GM23338 (cell line): Measurements from ENCODE around the gene ALDH3A2. TPM values are rescaled to one million over a fixed set of nuclear protein-coding genes. Genes with fewer than 3 reads are reported as not detected.

ENCODE experiments used
- ATAC-seq: fragments of 200-7000 bp; cut with Tn5 transposase; 3 replicates; pipeline ENCODE4 v1.9.1; 2020
- DNase-seq: peaks from one replicate; pipeline ENCODE4 v3.0.0-alpha.2; 2015; ENCODE audit warnings: low spot score
- H2AFZ ChIP-seq: fragments of 200-600 bp; sonication (generic); 2 replicates; pipeline ENCODE4 v1.8.0; 2016; ENCODE audit warnings: antibody characterized with exemption, mild to moderate bottlenecking, moderate library complexity
- H3F3A ChIP-seq: fragments of 200-600 bp; sonication (generic); replicated peaks from 2 replicates; pipeline ENCODE4 v1.8.0; 2017; ENCODE audit warnings: antibody characterized with exemption, mixed run types, low read depth
- H3K27ac ChIP-seq: fragments of 200-600 bp; sonication (generic); 2 replicates; pipeline ENCODE4 v1.6.1; 2016; ENCODE audit warnings: low read depth
- H3K27me3 ChIP-seq: fragments of 200-600 bp; sonication (generic); 2 replicates; pipeline ENCODE4 v1.8.0; 2016; ENCODE audit warnings: mild to moderate bottlenecking, mixed run types, moderate library complexity; ENCODE audit not compliant: insufficient read depth
- H3K36me3 ChIP-seq: fragments of 200-600 bp; sonication (generic); 2 replicates; pipeline ENCODE4 v1.8.0; 2016; ENCODE audit warnings: mild to moderate bottlenecking; ENCODE audit not compliant: insufficient read depth
- H3K4me1 ChIP-seq: fragments of 200-600 bp; sonication (generic); 2 replicates; pipeline ENCODE4 v1.8.0; 2016; ENCODE audit warnings: mild to moderate bottlenecking, moderate library complexity; ENCODE audit not compliant: insufficient read depth
- H3K4me2 ChIP-seq: fragments of 200-600 bp; sonication (generic); 2 replicates; pipeline ENCODE4 v1.7.1; 2017; ENCODE audit warnings: mixed run types
- H3K4me3 ChIP-seq: fragments of 200-600 bp; sonication (generic); 2 replicates; pipeline ENCODE4 v1.6.1; 2016; ENCODE audit warnings: mixed run types
- H3K79me2 ChIP-seq: fragments of 200-600 bp; sonication (generic); replicated peaks from 2 replicates; pipeline ENCODE4 v1.8.0; 2017; ENCODE audit warnings: mild to moderate bottlenecking; ENCODE audit not compliant: insufficient read depth
- H3K9me2 ChIP-seq: fragments of 200-600 bp; sonication (generic); 2 replicates; pipeline ENCODE4 v1.8.0; 2017; ENCODE audit not compliant: insufficient read depth
- H4K20me1 ChIP-seq: fragments of 200-600 bp; sonication (generic); replicated peaks from 2 replicates; pipeline ENCODE4 v1.8.0; 2017; ENCODE audit warnings: mild to moderate bottlenecking; ENCODE audit not compliant: insufficient read depth
- H3K27ac Mint-ChIP-seq: 2 replicates; pipeline ENCODE4 v1.8.0; 2020; ENCODE audit warnings: inconsistent platforms, mild to moderate bottlenecking, moderate library complexity, mixed read lengths
- H3K27me3 Mint-ChIP-seq: 3 replicates; pipeline ENCODE4 v1.8.0; 2022; ENCODE audit warnings: low read depth, mild to moderate bottlenecking, moderate library complexity, mixed read lengths, inconsistent platforms; ENCODE audit not compliant: insufficient read depth, poor library complexity
- H3K36me3 Mint-ChIP-seq: 3 replicates; pipeline ENCODE4 v1.8.0; 2021; ENCODE audit warnings: low read depth, mild to moderate bottlenecking, inconsistent platforms, moderate library complexity, mixed read lengths
- H3K4me1 Mint-ChIP-seq: 3 replicates; pipeline ENCODE4 v1.8.0; 2020; ENCODE audit warnings: mild to moderate bottlenecking, inconsistent platforms, mixed read lengths
- H3K4me3 Mint-ChIP-seq: 3 replicates; pipeline ENCODE4 v1.8.0; 2021; ENCODE audit warnings: moderate library complexity, mild to moderate bottlenecking, inconsistent platforms, mixed read lengths
- H3K9me3 Mint-ChIP-seq: 3 replicates; pipeline ENCODE4 v1.8.0; 2020; ENCODE audit warnings: moderate library complexity, mild to moderate bottlenecking, inconsistent platforms, mixed read lengths
- CREB1 ChIP-seq: fragments of 250-450 bp; sonication (Bioruptor Pico); IDR thresholded peaks from 2 replicates; pipeline ENCODE4 v1.5.0; 2020; ENCODE audit warnings: low read depth, mild to moderate bottlenecking, moderate library complexity
- EZH2phosphoT487 ChIP-seq: fragments of 200-600 bp; sonication (generic); IDR thresholded peaks from one replicate; pipeline ENCODE4 v1.8.1; 2018; ENCODE audit warnings: antibody characterized with exemption; ENCODE audit not compliant: unreplicated experiment
- JUNB ChIP-seq: IDR thresholded peaks from one replicate; pipeline ENCODE4 v1.6.1; 2016; ENCODE audit warnings: antibody characterized with exemption; ENCODE audit not compliant: unreplicated experiment
- NANOG ChIP-seq: IDR thresholded peaks from 2 replicates; pipeline ENCODE4 v1.6.1; 2016; ENCODE audit warnings: antibody characterized with exemption, borderline replicate concordance
- POLR2AphosphoS5 ChIP-seq: IDR thresholded peaks from 2 replicates; pipeline ENCODE4 v1.6.1; 2016; ENCODE audit warnings: antibody characterized with exemption, low read depth
- STAT1 ChIP-seq: IDR thresholded peaks from one replicate; pipeline ENCODE4 v1.6.1; 2016; ENCODE audit warnings: antibody characterized with exemption; ENCODE audit not compliant: unreplicated experiment
- ZNF114 ChIP-seq: fragments of 250-450 bp; sonication (Bioruptor Pico); IDR thresholded peaks from 2 replicates; pipeline ENCODE4 v1.5.0; 2020; ENCODE audit warnings: mild to moderate bottlenecking, moderate library complexity
- ZNF331 ChIP-seq: fragments of 250-450 bp; sonication (Bioruptor Pico); IDR thresholded peaks from 2 replicates; pipeline ENCODE4 v1.5.0; 2020; ENCODE audit warnings: low read depth, mild to moderate bottlenecking, moderate library complexity
- polyA plus RNA-seq: library from polyadenylated mRNA; unstranded; fragments of >200 nt; fragmentation: Nextera tagmentation; extraction: Ambion mirVana; gene quantifications from 2 replicates; pipeline ENCODE4 v1.2.1, GENCODE V29; 2016
- total RNA-seq: library from RNA; depleted of rRNA; stranded (reverse); fragments of >200 nt; shearing (Covaris generic); gene quantifications from 2 replicates; pipeline ENCODE4 v1.2.3, GENCODE V29; 2014
- TF ChIP-seq, protein P1 (sequence below): IDR thresholded peaks from 2 replicates; pipeline ENCODE4 v1.6.1; 2016; ENCODE audit warnings: antibody characterized with exemption
- TF ChIP-seq, protein P2 (sequence below): fragments of 250-450 bp; sonication (Bioruptor Pico); IDR thresholded peaks from 2 replicates; pipeline ENCODE4 v1.5.0; 2020; ENCODE audit warnings: mild to moderate bottlenecking, moderate library complexity
- TF ChIP-seq, protein P3 (sequence below), 2 experiments: fragments of 200-600 bp in 1 of 2; sonication (generic) in 1 of 2; conservative IDR thresholded peaks; 2 replicates each; pipeline versions ENCODE4 v1.5.1 to v1.6.1; 2016 to 2017; ENCODE audit warnings: antibody characterized with exemption in 2 of 2, low read depth in 2 of 2, mild to moderate bottlenecking in 2 of 2, moderate library complexity in 1 of 2

The ALDH3A2 gene
- total and polyA plus RNA-seq, 2 experiments from 2014 or later = 31.3 to 159 TPM

DNA sequence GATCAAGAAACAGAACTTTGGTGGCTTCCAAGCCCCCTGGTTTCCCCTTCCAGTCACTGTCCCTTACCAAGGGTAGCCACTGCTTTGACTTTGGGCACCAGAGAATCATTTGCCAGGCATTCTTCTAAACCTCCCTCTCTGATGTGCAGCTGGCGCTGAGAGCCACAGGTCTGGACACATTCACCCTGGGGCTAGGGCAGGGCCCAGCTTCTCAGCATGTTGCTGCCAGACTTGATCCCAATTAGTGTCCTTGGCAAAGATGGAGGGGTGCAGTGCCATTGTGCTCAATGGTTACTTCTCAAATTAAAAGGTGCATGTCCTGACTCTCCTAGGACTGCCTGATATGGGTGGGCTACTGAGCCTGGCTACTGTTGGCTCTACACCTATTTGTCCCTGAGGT is 75.4 kb downstream of the ALDH3A2 start:
- Histone ChIP-seq H3K27ac (no peak overlapping the region), H3K4me1 (no peaks in the 10 kb centered on the region), H3K9me2 (no peaks in the 10 kb centered on the region), H2AFZ (no peak overlapping the region), H3K36me3 (no peaks in the 10 kb centered on the region), H3F3A (no peaks in the 10 kb centered on the region), H3K27me3 (no peaks in the 10 kb centered on the region), H3K4me3 (no peak overlapping the region), H4K20me1 (no peaks in the 10 kb centered on the region), H3K79me2 (no peaks in the 10 kb centered on the region), H3K4me2 (no peak overlapping the region)
- ATAC-seq = no peak
- Mint-ChIP-seq H3K4me3 (no peak overlapping the region), H3K4me1 (peaks cover 2% of the 10 kb centered on the region; the same call in 2 of the 3 replicates), H3K27ac (no peak overlapping the region), H3K27me3 (peaks cover 7% of the 10 kb centered on the region), H3K9me3 (no peaks in the 10 kb centered on the region; the same call in 2 of the 3 replicates), H3K36me3 (no peaks in the 10 kb centered on the region; the same call in 2 of the 3 replicates)
- DNase-seq = no peak
- TF ChIP-seq, protein P1, sequence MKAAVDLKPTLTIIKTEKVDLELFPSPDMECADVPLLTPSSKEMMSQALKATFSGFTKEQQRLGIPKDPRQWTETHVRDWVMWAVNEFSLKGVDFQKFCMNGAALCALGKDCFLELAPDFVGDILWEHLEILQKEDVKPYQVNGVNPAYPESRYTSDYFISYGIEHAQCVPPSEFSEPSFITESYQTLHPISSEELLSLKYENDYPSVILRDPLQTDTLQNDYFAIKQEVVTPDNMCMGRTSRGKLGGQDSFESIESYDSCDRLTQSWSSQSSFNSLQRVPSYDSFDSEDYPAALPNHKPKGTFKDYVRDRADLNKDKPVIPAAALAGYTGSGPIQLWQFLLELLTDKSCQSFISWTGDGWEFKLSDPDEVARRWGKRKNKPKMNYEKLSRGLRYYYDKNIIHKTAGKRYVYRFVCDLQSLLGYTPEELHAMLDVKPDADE = no peak
- TF ChIP-seq, protein P2, sequence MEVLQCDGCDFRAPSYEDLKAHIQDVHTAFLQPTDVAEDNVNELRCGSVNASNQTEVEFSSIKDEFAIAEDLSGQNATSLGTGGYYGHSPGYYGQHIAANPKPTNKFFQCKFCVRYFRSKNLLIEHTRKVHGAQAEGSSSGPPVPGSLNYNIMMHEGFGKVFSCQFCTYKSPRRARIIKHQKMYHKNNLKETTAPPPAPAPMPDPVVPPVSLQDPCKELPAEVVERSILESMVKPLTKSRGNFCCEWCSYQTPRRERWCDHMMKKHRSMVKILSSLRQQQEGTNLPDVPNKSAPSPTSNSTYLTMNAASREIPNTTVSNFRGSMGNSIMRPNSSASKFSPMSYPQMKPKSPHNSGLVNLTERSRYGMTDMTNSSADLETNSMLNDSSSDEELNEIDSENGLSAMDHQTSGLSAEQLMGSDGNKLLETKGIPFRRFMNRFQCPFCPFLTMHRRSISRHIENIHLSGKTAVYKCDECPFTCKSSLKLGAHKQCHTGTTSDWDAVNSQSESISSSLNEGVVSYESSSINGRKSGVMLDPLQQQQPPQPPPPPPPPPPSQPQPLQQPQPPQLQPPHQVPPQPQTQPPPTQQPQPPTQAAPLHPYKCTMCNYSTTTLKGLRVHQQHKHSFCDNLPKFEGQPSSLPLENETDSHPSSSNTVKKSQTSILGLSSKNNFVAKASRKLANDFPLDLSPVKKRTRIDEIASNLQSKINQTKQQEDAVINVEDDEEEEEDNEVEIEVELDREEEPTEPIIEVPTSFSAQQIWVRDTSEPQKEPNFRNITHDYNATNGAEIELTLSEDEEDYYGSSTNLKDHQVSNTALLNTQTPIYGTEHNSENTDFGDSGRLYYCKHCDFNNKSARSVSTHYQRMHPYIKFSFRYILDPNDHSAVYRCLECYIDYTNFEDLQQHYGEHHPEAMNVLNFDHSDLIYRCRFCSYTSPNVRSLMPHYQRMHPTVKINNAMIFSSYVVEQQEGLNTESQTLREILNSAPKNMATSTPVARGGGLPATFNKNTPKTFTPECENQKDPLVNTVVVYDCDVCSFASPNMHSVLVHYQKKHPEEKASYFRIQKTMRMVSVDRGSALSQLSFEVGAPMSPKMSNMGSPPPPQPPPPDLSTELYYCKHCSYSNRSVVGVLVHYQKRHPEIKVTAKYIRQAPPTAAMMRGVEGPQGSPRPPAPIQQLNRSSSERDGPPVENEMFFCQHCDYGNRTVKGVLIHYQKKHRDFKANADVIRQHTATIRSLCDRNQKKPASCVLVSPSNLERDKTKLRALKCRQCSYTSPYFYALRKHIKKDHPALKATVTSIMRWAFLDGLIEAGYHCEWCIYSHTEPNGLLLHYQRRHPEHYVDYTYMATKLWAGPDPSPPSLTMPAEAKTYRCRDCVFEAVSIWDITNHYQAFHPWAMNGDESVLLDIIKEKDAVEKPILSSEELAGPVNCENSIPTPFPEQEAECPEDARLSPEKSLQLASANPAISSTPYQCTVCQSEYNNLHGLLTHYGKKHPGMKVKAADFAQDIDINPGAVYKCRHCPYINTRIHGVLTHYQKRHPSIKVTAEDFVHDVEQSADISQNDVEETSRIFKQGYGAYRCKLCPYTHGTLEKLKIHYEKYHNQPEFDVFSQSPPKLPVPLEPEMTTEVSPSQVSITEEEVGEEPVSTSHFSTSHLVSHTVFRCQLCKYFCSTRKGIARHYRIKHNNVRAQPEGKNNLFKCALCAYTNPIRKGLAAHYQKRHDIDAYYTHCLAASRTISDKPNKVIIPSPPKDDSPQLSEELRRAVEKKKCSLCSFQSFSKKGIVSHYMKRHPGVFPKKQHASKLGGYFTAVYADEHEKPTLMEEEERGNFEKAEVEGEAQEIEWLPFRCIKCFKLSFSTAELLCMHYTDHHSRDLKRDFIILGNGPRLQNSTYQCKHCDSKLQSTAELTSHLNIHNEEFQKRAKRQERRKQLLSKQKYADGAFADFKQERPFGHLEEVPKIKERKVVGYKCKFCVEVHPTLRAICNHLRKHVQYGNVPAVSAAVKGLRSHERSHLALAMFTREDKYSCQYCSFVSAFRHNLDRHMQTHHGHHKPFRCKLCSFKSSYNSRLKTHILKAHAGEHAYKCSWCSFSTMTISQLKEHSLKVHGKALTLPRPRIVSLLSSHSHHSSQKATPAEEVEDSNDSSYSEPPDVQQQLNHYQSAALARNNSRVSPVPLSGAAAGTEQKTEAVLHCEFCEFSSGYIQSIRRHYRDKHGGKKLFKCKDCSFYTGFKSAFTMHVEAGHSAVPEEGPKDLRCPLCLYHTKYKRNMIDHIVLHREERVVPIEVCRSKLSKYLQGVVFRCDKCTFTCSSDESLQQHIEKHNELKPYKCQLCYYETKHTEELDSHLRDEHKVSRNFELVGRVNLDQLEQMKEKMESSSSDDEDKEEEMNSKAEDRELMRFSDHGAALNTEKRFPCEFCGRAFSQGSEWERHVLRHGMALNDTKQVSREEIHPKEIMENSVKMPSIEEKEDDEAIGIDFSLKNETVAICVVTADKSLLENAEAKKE = no peak
- TF ChIP-seq NANOG (no peak), CREB1 (CRISPR knock-in tag) (no peak), JUNB (no peak), EZH2phosphoT487 (no peak), POLR2AphosphoS5 (no peak), STAT1 (no peak), ZNF114 (no peak), ZNF331 (no peak)
- TF ChIP-seq, protein P3, sequence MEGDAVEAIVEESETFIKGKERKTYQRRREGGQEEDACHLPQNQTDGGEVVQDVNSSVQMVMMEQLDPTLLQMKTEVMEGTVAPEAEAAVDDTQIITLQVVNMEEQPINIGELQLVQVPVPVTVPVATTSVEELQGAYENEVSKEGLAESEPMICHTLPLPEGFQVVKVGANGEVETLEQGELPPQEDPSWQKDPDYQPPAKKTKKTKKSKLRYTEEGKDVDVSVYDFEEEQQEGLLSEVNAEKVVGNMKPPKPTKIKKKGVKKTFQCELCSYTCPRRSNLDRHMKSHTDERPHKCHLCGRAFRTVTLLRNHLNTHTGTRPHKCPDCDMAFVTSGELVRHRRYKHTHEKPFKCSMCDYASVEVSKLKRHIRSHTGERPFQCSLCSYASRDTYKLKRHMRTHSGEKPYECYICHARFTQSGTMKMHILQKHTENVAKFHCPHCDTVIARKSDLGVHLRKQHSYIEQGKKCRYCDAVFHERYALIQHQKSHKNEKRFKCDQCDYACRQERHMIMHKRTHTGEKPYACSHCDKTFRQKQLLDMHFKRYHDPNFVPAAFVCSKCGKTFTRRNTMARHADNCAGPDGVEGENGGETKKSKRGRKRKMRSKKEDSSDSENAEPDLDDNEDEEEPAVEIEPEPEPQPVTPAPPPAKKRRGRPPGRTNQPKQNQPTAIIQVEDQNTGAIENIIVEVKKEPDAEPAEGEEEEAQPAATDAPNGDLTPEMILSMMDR (conservative IDR thresholded peaks at IDR 0.05; ENCODE audit: low read depth in 2 of 2) = no peak
